H1 (cell line): ENCODE measurements around the gene ATP2B1. TPM values are rescaled to one million over a fixed set of nuclear protein-coding genes. Genes with fewer than 3 reads are reported as not detected.

Experiments used
- CTCF ChIA-PET: fragments of 300-600 bp; sonication (Branson Sonifier 250); formaldehyde crosslinking; loops from one replicate; lab custom pipeline; 2021; ENCODE audit not compliant: partially characterized antibody; lab: Charles Lee
- POLR2A ChIA-PET: fragments of 300-600 bp; sonication (Branson Sonifier 250); formaldehyde crosslinking; loops from one replicate; lab custom pipeline; 2021; ENCODE audit warnings: inconsistent platforms; ENCODE audit not compliant: partially characterized antibody; lab: Charles Lee
- DNase-seq, 2 experiments: peaks; one replicate each; pipeline versions ENCODE4 v3.0.0 to v3.0.0-alpha.2; 2010 to 2022; ENCODE audit warnings: low spot score in 2 of 2, low read depth in 1 of 2, mixed read lengths in 1 of 2
- FAIRE-seq: peaks from 2 replicates; lab custom pipeline; 2011; peaks lifted over from hg19 to GRCh38; lab: Jason Lieb, UNC
- H2AFZ ChIP-seq: 2 replicates; pipeline ENCODE4 v1.8.1; 2012; ENCODE audit warnings: low read length, inconsistent platforms
- H2AK5ac ChIP-seq: 2 replicates; pipeline ENCODE4 v1.6.1; 2013; ENCODE audit warnings: low read depth, low read length
- H2BK120ac ChIP-seq: replicated peaks from 2 replicates; pipeline ENCODE3; 2013; ENCODE audit warnings: low read depth, low read length, inconsistent platforms
- H2BK12ac ChIP-seq: 2 replicates; pipeline ENCODE4 v1.6.1; 2013; ENCODE audit warnings: low read depth, low read length
- H2BK15ac ChIP-seq: 2 replicates; pipeline ENCODE4 v1.6.1; 2013; ENCODE audit warnings: low read length
- H2BK20ac ChIP-seq: 2 replicates; pipeline ENCODE4 v1.6.1; 2013; ENCODE audit warnings: low read length
- H2BK5ac ChIP-seq: 2 replicates; pipeline ENCODE4 v1.6.1; 2013; ENCODE audit warnings: low read depth, low read length
- H3K14ac ChIP-seq: 2 replicates; pipeline ENCODE4 v1.6.1; 2013; ENCODE audit warnings: inconsistent platforms; ENCODE audit not compliant: insufficient read length
- H3K18ac ChIP-seq: 2 replicates; pipeline ENCODE4 v1.6.1; 2013; ENCODE audit warnings: low read length; ENCODE audit errors: extremely low read depth
- H3K23ac ChIP-seq: 2 replicates; pipeline ENCODE4 v1.6.1; 2013; ENCODE audit warnings: inconsistent platforms; ENCODE audit not compliant: insufficient read length
- H3K23me2 ChIP-seq: 2 replicates; pipeline ENCODE4 v1.6.1; 2013; ENCODE audit warnings: low read depth, low read length
- H3K27ac ChIP-seq: 2 replicates; pipeline ENCODE4 v1.6.1; 2011; ENCODE audit warnings: low read depth, low read length, inconsistent platforms
- H3K27me3 ChIP-seq, 4 experiments: replicated peaks in 1 of 4; 1 replicate in 1 of 4; 2 replicates in 3 of 4; pipeline versions ENCODE4 v1.6.1 to v1.8.1; 2011 to 2013; ENCODE audit warnings: low read length in 3 of 4, mild to moderate bottlenecking in 3 of 4, inconsistent platforms in 2 of 4, mixed read lengths in 2 of 4, moderate library complexity in 1 of 4; ENCODE audit not compliant: control insufficient read depth in 3 of 4, insufficient read depth in 3 of 4; ENCODE audit errors: extremely low read depth in 1 of 4
- H3K36me3 ChIP-seq, 4 experiments: 2 replicates each; pipeline versions ENCODE4 v1.6.1 to v1.8.1; 2011 to 2013; ENCODE audit warnings: mild to moderate bottlenecking in 4 of 4, low read length in 3 of 4, moderate library complexity in 2 of 4, control low read depth in 1 of 4, inconsistent platforms in 1 of 4; ENCODE audit not compliant: insufficient read depth in 4 of 4, control insufficient read depth in 2 of 4
- H3K4ac ChIP-seq: replicated peaks from 2 replicates; pipeline ENCODE3; 2013; ENCODE audit warnings: low read length, low read depth, mixed read lengths, inconsistent platforms; ENCODE audit not compliant: insufficient read length
- H3K4me1 ChIP-seq, 4 experiments: replicated peaks in 1 of 4; 1 replicate in 1 of 4; 2 replicates in 3 of 4; pipeline versions ENCODE4 v1.6.1 to v1.8.1; 2011 to 2013; ENCODE audit warnings: low read length in 3 of 4, inconsistent platforms in 2 of 4, mixed read lengths in 1 of 4; ENCODE audit not compliant: insufficient read depth in 4 of 4, control insufficient read depth in 3 of 4
- H3K4me2 ChIP-seq, 2 experiments: 2 replicates each; pipeline versions ENCODE4 v1.6.1 to v1.8.1; 2011 to 2013; ENCODE audit warnings: low read depth in 2 of 2, low read length in 2 of 2, control low read depth in 1 of 2, inconsistent platforms in 1 of 2, mild to moderate bottlenecking in 1 of 2; ENCODE audit not compliant: insufficient read depth in 1 of 2
- H3K4me3 ChIP-seq, 4 experiments: fragments of 200-600, 300-600 bp in 1 of 4; sonication (generic), shearing (Covaris generic), sonication (Bioruptor Twin) in 1 of 4; 2 replicates each; pipeline versions ENCODE4 v1.5.1 to v1.8.1; 2011 to 2016; ENCODE audit warnings: low read length in 4 of 4, low read depth in 3 of 4, control low read depth in 2 of 4, inconsistent platforms in 2 of 4, mild to moderate bottlenecking in 2 of 4, mixed read lengths in 1 of 4, moderate library complexity in 1 of 4; ENCODE audit not compliant: insufficient read depth in 2 of 4; ENCODE audit errors: extremely low read depth in 1 of 4
- H3K56ac ChIP-seq: replicated peaks from 2 replicates; pipeline ENCODE3; 2013; ENCODE audit warnings: low read depth, mild to moderate bottlenecking, mixed read lengths, low read length, inconsistent platforms; ENCODE audit not compliant: insufficient read length
- H3K79me1 ChIP-seq: 2 replicates; pipeline ENCODE4 v1.6.1; 2013; ENCODE audit warnings: low read depth, low read length, control low read depth
- H3K79me2 ChIP-seq, 2 experiments: 2 replicates each; pipeline versions ENCODE4 v1.6.1 to v1.8.1; 2012 to 2013; ENCODE audit warnings: low read length in 2 of 2, mild to moderate bottlenecking in 2 of 2, inconsistent platforms in 1 of 2; ENCODE audit not compliant: insufficient read depth in 2 of 2, control insufficient read depth in 1 of 2
- H3K9ac ChIP-seq, 4 experiments: replicated peaks in 1 of 4; 1 replicate in 1 of 4; 2 replicates in 3 of 4; pipeline versions ENCODE4 v1.6.1 to v1.8.1; 2011 to 2013; ENCODE audit warnings: low read depth in 3 of 4, low read length in 3 of 4, control low read depth in 2 of 4, mild to moderate bottlenecking in 2 of 4, moderate library complexity in 2 of 4, inconsistent platforms in 1 of 4; ENCODE audit errors: extremely low read depth in 1 of 4
- H3K9me3 ChIP-seq, 2 experiments: 2 replicates each; pipeline versions ENCODE4 v1.6.1 to v1.8.1; 2012 to 2013; ENCODE audit warnings: mild to moderate bottlenecking in 2 of 2, moderate library complexity in 2 of 2, control low read depth in 1 of 2, inconsistent platforms in 1 of 2, low read depth in 1 of 2, low read length in 1 of 2, mixed read lengths in 1 of 2; ENCODE audit not compliant: insufficient read depth in 2 of 2
- H4K20me1 ChIP-seq, 2 experiments: replicated peaks in 1 of 2; 2 replicates each; pipeline versions ENCODE3 to v1.8.1; 2011 to 2013; ENCODE audit warnings: inconsistent platforms in 2 of 2, low read length in 2 of 2, mild to moderate bottlenecking in 1 of 2; ENCODE audit not compliant: insufficient read depth in 2 of 2, control insufficient read depth in 1 of 2
- H4K5ac ChIP-seq: 2 replicates; pipeline ENCODE4 v1.6.1; 2013; ENCODE audit warnings: low read length, low read depth, mixed read lengths, inconsistent platforms; ENCODE audit not compliant: insufficient read length
- H4K8ac ChIP-seq: 2 replicates; pipeline ENCODE4 v1.8.0; 2013; ENCODE audit warnings: mild to moderate bottlenecking, moderate library complexity, low read length, inconsistent platforms; ENCODE audit not compliant: insufficient read depth; ENCODE audit errors: extremely low read depth
- H4K91ac ChIP-seq: replicated peaks from 2 replicates; pipeline ENCODE3; 2013; ENCODE audit warnings: low read length, mixed read lengths, inconsistent platforms; ENCODE audit not compliant: insufficient read length
- CBX8 ChIP-seq: fragments of 300-800, 300-1000 bp; sonication (generic); IDR thresholded peaks from 2 replicates; pipeline ENCODE4 v1.7.1; 2016; ENCODE audit warnings: low read depth, low read length, borderline replicate concordance
- CHD1 ChIP-seq: IDR thresholded peaks from 2 replicates; pipeline ENCODE4 v1.6.1; 2012; ENCODE audit warnings: low read depth, low read length, improper control_type of control experiment
- CTCF ChIP-seq, 3 experiments: IDR thresholded peaks; 1 replicate in 2 of 3; 2 replicates in 1 of 3; pipeline versions ENCODE4 v1.5.1 to v1.6.1; 2011; ENCODE audit warnings: low read length in 3 of 3, mild to moderate bottlenecking in 3 of 3, inconsistent platforms in 2 of 3, low read depth in 1 of 3, moderate library complexity in 1 of 3; ENCODE audit not compliant: insufficient read depth in 1 of 3; ENCODE audit errors: control extremely low read depth in 1 of 3
- EGR1 ChIP-seq: IDR thresholded peaks from 2 replicates; pipeline ENCODE4 v1.6.1; 2011; ENCODE audit warnings: low read depth, low read length, borderline replicate concordance
- EP300 ChIP-seq, 2 experiments: IDR thresholded peaks; 1 replicate in 1 of 2; 2 replicates in 1 of 2; pipeline ENCODE4 v1.6.1; 2011 to 2012; ENCODE audit warnings: low read depth in 2 of 2, low read length in 2 of 2, mild to moderate bottlenecking in 2 of 2, borderline replicate concordance in 1 of 2, inconsistent platforms in 1 of 2, moderate library complexity in 1 of 2
- FOSL1 ChIP-seq: IDR thresholded peaks from 2 replicates; pipeline ENCODE4 v1.6.1; 2011; ENCODE audit warnings: mild to moderate bottlenecking, low read depth, low read length, moderate library complexity; ENCODE audit not compliant: insufficient read depth
- JUND ChIP-seq: IDR thresholded peaks from 2 replicates; pipeline ENCODE4 v1.6.1; 2011; ENCODE audit warnings: mild to moderate bottlenecking, improper control_type of control experiment, low read length
- KDM5A ChIP-seq: fragments of 200-600 bp; IDR thresholded peaks from 2 replicates; pipeline ENCODE4 v1.7.1; 2012; ENCODE audit warnings: mild to moderate bottlenecking, low read length, inconsistent platforms, mixed read lengths
- RAD21 ChIP-seq, 2 experiments: IDR thresholded peaks in 1 of 2; conservative IDR thresholded peaks in 1 of 2; 2 replicates each; pipeline ENCODE4 v1.6.1; 2011; ENCODE audit warnings: low read depth in 2 of 2, low read length in 2 of 2, improper control_type of control experiment in 1 of 2, inconsistent platforms in 1 of 2, mild to moderate bottlenecking in 1 of 2, moderate library complexity in 1 of 2
- SAP30 ChIP-seq: fragments of 300-600 bp; sonication (generic); IDR thresholded peaks from 2 replicates; pipeline ENCODE4 v1.7.1; 2012; ENCODE audit warnings: low read length, moderate library complexity, mild to moderate bottlenecking, inconsistent platforms; ENCODE audit not compliant: insufficient read depth, insufficient replicate concordance
- SIN3A ChIP-seq, 2 experiments: IDR thresholded peaks in 1 of 2; conservative IDR thresholded peaks in 1 of 2; 2 replicates each; pipeline ENCODE4 v1.6.1; 2011 to 2012; ENCODE audit warnings: low read length in 2 of 2, improper control_type of control experiment in 1 of 2, low read depth in 1 of 2, mild to moderate bottlenecking in 1 of 2
- TAF1 ChIP-seq: IDR thresholded peaks from 2 replicates; pipeline ENCODE4 v1.6.1; 2011; ENCODE audit warnings: mild to moderate bottlenecking, low read depth, low read length
- polyA plus RNA-seq, 7 experiments: library from polyadenylated mRNA; depleted of rRNA in 3 of 7; stranded (reverse) in 5 of 7; unstranded in 2 of 7; fragments of >200 nt in 5 of 7; fragments of 200-250 nt in 2 of 7; gene quantifications; 1 replicate in 5 of 7; 2 replicates in 1 of 7; 4 replicates in 1 of 7; pipeline versions ENCODE4 v1.2.1 to v1.2.3, GENCODE V29; 2011 to 2013; ENCODE audit warnings: missing spikeins in 2 of 7, mixed read lengths in 2 of 7
- total RNA-seq: library from RNA; stranded (reverse); fragmentation: NEBNext Ultra II Directional; extraction: Animal tissue kit (Norgen Biotek cat#: 25700); gene quantifications from 2 replicates; pipeline ENCODE4 v1.2.1, GENCODE V29; 2021

The ATP2B1 gene
- total and polyA plus RNA-seq, 2 of the 8 experiments (the other 6 are each of a cell fraction or from before 2014, with no cell fraction given) = 4.3 to 32.0 TPM

- no peaks in the 10 kb centered on the region for H3K4me1 ChIP-seq
- FAIRE-seq = no peak
- H3K23me2 ChIP-seq = no peaks in the 10 kb centered on the region
- H3K18ac ChIP-seq = no peak overlapping the region
- H3K79me2 ChIP-seq = no peaks in the 10 kb centered on the region
- DNase-seq = no peak
- no peak overlapping the region for H4K5ac ChIP-seq
- H3K56ac ChIP-seq = no peak overlapping the region
- H2BK12ac ChIP-seq = no peak overlapping the region
- no peak overlapping the region for H4K8ac ChIP-seq
- no peak for TF ChIP-seq CHD1
- no peak for TF ChIP-seq TAF1
- TF ChIP-seq KDM5A = no peak
- TF ChIP-seq CTCF (IDR thresholded peaks at IDR 0.05; ENCODE audit: control extremely low read depth in 1 of 3, insufficient read depth in 1 of 3, low read depth in 1 of 3, low read length in 3 of 3) = no peak
- no peak for TF ChIP-seq SAP30
- no peak for TF ChIP-seq JUND
- TF ChIP-seq SIN3A (conservative IDR thresholded peaks at IDR 0.05 in 1 of 2, IDR thresholded peaks at IDR 0.05 in 1 of 2; ENCODE audit: low read depth in 1 of 2, low read length in 2 of 2) = no peak
- TF ChIP-seq RAD21 (IDR thresholded peaks at IDR 0.05 in 1 of 2, conservative IDR thresholded peaks at IDR 0.05 in 1 of 2; ENCODE audit: low read depth in 2 of 2, low read length in 2 of 2) = no peak
- TF ChIP-seq EGR1 = no peak
- no peak for TF ChIP-seq EP300 (IDR thresholded peaks at IDR 0.05; ENCODE audit: borderline replicate concordance in 1 of 2, low read depth in 2 of 2, low read length in 2 of 2)
- TF ChIP-seq CBX8 = no peak
- TF ChIP-seq FOSL1 = no peak
- ChIA-PET CTCF (interaction anchor here (0.8 kb wide), 1 partner anchor 78 kb away, joined by 3 read pairs; no protein-coding TSS in a partner anchor), POLR2A (no interaction called here)
- H3K4me2 ChIP-seq = no peak overlapping the region
- no peak overlapping the region for H3K23ac ChIP-seq
- no peak overlapping the region for H2BK5ac ChIP-seq
- H3K9ac ChIP-seq = no peak overlapping the region
- no peaks in the 10 kb centered on the region for H4K20me1 ChIP-seq
- H2BK20ac ChIP-seq = no peak overlapping the region
- no peak overlapping the region for H3K4ac ChIP-seq
- H2BK15ac ChIP-seq = no peak overlapping the region
- H3K36me3 ChIP-seq = peaks cover 0 to 5% (median under 1%) of the 10 kb centered on the region in 4 experiments; a peak in 3 of 8 replicates
- no peak overlapping the region for H2AFZ ChIP-seq
- H3K9me3 ChIP-seq = no peaks in the 10 kb centered on the region
- no peak overlapping the region for H3K4me3 ChIP-seq
- no peak overlapping the region for H2AK5ac ChIP-seq
- no peak overlapping the region for H2BK120ac ChIP-seq
- no peaks in the 10 kb centered on the region for H3K79me1 ChIP-seq
- H4K91ac ChIP-seq = no peak overlapping the region
- no peaks in the 10 kb centered on the region for H3K27me3 ChIP-seq
- H3K27ac ChIP-seq = no peak overlapping the region
- no peak overlapping the region for H3K14ac ChIP-seq
Observed at GRCh38 chr12:89622115-89622514, 86.5 kb downstream of the ATP2B1 start.
